ENCODE measurements around the gene EDN2.

EDN2 gene

GRCh38 chr1:41430582-41430981, 53.9 kb downstream of the EDN2 start:
- Histone ChIP-seq H3K27me3 (ENCODE audit: insufficient read depth, poor library complexity, severe bottlenecking) (no peaks in the 10 kb centered on the region), H3K4me3 (replicated peaks; ENCODE audit: insufficient read depth, low read length) (no peak overlapping the region), H3K27ac (replicated peaks) (no peak overlapping the region)
- DNase-seq (ENCODE audit: low read depth in 1 of 2, low spot score in 1 of 2), result no peak
- no peak for TF ChIP-seq SPI1 (IDR thresholded peaks at IDR 0.05; ENCODE audit: borderline replicate concordance, low read depth)
- TF ChIP-seq GABPA (IDR thresholded peaks at IDR 0.05; ENCODE audit: low read depth), result no peak
- no peak for TF ChIP-seq CTCF (IDR thresholded peaks at IDR 0.05; ENCODE audit: insufficient read depth, low read length)
- no peak for TF ChIP-seq REST (IDR thresholded peaks at IDR 0.05; ENCODE audit: insufficient replicate concordance, low read depth)
- TF ChIP-seq POLR2AphosphoS5 (IDR thresholded peaks at IDR 0.05; ENCODE audit: low read depth), result no peak

GRCh38 chr1:41430069-41430468, 54.4 kb downstream of the EDN2 start:
- TF ChIP-seq SPI1 (IDR thresholded peaks at IDR 0.05; ENCODE audit: borderline replicate concordance, low read depth) (no peak), REST (IDR thresholded peaks at IDR 0.05; ENCODE audit: insufficient replicate concordance, low read depth) (no peak), POLR2AphosphoS5 (IDR thresholded peaks at IDR 0.05; ENCODE audit: low read depth) (no peak)
- no peak overlapping the region for H3K4me3 ChIP-seq (replicated peaks; ENCODE audit: insufficient read depth, low read length)
- H3K27ac ChIP-seq (replicated peaks), result no peak overlapping the region
- H3K27me3 ChIP-seq (ENCODE audit: insufficient read depth, poor library complexity, severe bottlenecking), result no peaks in the 10 kb centered on the region
- DNase-seq (ENCODE audit: low read depth in 1 of 2, low spot score in 1 of 2), result no peak

GRCh38 chr1:41429641-41430035, 54.8 kb downstream of the EDN2 start:
- no peak overlapping the region for H3K4me3 ChIP-seq (replicated peaks; ENCODE audit: insufficient read depth, low read length)
- TF ChIP-seq SPI1 (IDR thresholded peaks at IDR 0.05; ENCODE audit: borderline replicate concordance, low read depth) (no peak), POLR2AphosphoS5 (IDR thresholded peaks at IDR 0.05; ENCODE audit: low read depth) (no peak), CTCF (IDR thresholded peaks at IDR 0.05; ENCODE audit: insufficient read depth, low read length) (no peak), REST (IDR thresholded peaks at IDR 0.05; ENCODE audit: insufficient replicate concordance, low read depth) (no peak), GABPA (IDR thresholded peaks at IDR 0.05; ENCODE audit: low read depth) (no peak)
- DNase-seq (ENCODE audit: low read depth in 1 of 2, low spot score in 1 of 2), result no peak
- no peak overlapping the region for H3K27ac ChIP-seq (replicated peaks)
- H3K27me3 ChIP-seq (ENCODE audit: insufficient read depth, poor library complexity, severe bottlenecking), result no peaks in the 10 kb centered on the region

All from HL-60 (cell line).